Spleen (tissue), 7 donors: ENCODE data around the gene THNSL1.
"Not testable (repeated sequence)": the region's sequence is repeated elsewhere in the genome, so short reads cannot be mapped to it uniquely, and the experiment has no call there.

Experiments used
- CTCF ChIP-seq, 11 experiments: fragments of 200-600 bp in 7 of 11; fragments of 450-650 bp in 4 of 11; sonication (generic) in 4 of 11; IDR thresholded peaks in 8 of 11; conservative IDR thresholded peaks in 3 of 11; 1 replicate in 7 of 11; 2 replicates in 4 of 11; pipeline versions ENCODE4 v1.4.0 to v1.8.0; 2016 to 2021; ENCODE audit warnings: antibody characterized with exemption in 11 of 11, inconsistent platforms in 4 of 11, mild to moderate bottlenecking in 1 of 11
- POLR2AphosphoS5 ChIP-seq, 3 donors: sonication (generic); formaldehyde crosslinking; IDR thresholded peaks; one replicate each; pipeline ENCODE4 v1.5.1; 2017; ENCODE audit warnings: antibody characterized with exemption in 3 of 3
- donor health status: DM: no; HTN: no; CAD: no; lungs with moderate emphysema.
- donor health status: DM: no; HTN: no; CAD: no.
- donor health status: DM: no; HTN: no; CAD: no.

- not testable (repeated sequence) for TF ChIP-seq CTCF (IDR thresholded peaks at IDR 0.05 in 8 of 11, conservative IDR thresholded peaks at IDR 0.05 in 3 of 11); POLR2AphosphoS5 (IDR thresholded peaks at IDR 0.05)
Observed at GRCh38 chr10:25011591-25011990, 4.8 kb upstream of the THNSL1 start.
